ENCODE data around the gene CBX4.
A peak's percentile ranks its signal among the peaks of the same experiment; 100 is the strongest.

CBX4 gene

GRCh38 chr17:79841369-79842135 lies 2.3 kb upstream of the CBX4 start:
- DNase-seq = peak; percentile 10

GRCh38 chr17:79840989-79841286 lies 1.7 kb upstream of the CBX4 start:
- DNase-seq = no peak

GRCh38 chr17:79840269-79840988 lies 1.2 kb upstream of the CBX4 start:
- peak; percentile 53 for DNase-seq

- DNase-seq = peak; percentile 72
Observed at GRCh38 chr17:79838522-79839274, 542 bp downstream of the CBX4 start.

GRCh38 chr17:79837888-79838521 lies 1.2 kb downstream of the CBX4 start:
- DNase-seq = peak; percentile 28

GRCh38 chr17:79836972-79837887 lies 2.0 kb downstream of the CBX4 start:
- peak; percentile 77 for DNase-seq

- no peak for DNase-seq
Observed at GRCh38 chr17:79836510-79836971, 2.7 kb downstream of the CBX4 start.

- no peak for DNase-seq
Observed at GRCh38 chr17:79835953-79836509, 3.2 kb downstream of the CBX4 start.

- no peak for DNase-seq
Observed at GRCh38 chr17:79835470-79835899, 3.8 kb downstream of the CBX4 start.

- peak; percentile 67 for DNase-seq
Observed at GRCh38 chr17:79834565-79835469, 4.4 kb downstream of the CBX4 start.

- no peak for DNase-seq
Observed at GRCh38 chr17:79833744-79834564, 5.3 kb downstream of the CBX4 start.

- DNase-seq = no peak
Observed at GRCh38 chr17:79833110-79833450, 6.2 kb downstream of the CBX4 start.

- DNase-seq = no peak
Observed at GRCh38 chr17:79832218-79833109, 6.8 kb downstream of the CBX4 start.

GRCh38 chr17:79831265-79832217 lies 7.7 kb downstream of the CBX4 start:
- DNase-seq = no peak

GRCh38 chr17:79830763-79831264 lies 8.4 kb downstream of the CBX4 start:
- DNase-seq = no peak

GRCh38 chr17:79830303-79830702 lies 8.9 kb downstream of the CBX4 start:
- DNase-seq = no peak

GRCh38 chr17:79829457-79829856 lies 9.8 kb downstream of the CBX4 start:
- DNase-seq = no peak

Data from activated CD4-positive, alpha-beta T cell treated with anti-CD3 and anti-CD28 coated beads for 48 hours (primary cell).